HG02571 (cell line): ENCODE results near the gene POP7.
"Not testable (repeated sequence)": the region's sequence is repeated elsewhere in the genome, so short reads cannot be mapped to it uniquely, and the experiment has no call there.

Experiments used
- ATAC-seq: cut with Tn5 transposase; IDR thresholded peaks from one replicate; pipeline ENCODE4 v1.9.1; 2021; ENCODE audit warnings: mild to moderate bottlenecking, moderate library complexity; ENCODE audit not compliant: unreplicated experiment

The POP7 gene

GRCh38 chr7:100723732-100724275 is 17.9 kb downstream of the POP7 start:
- no peak for ATAC-seq

- not testable (repeated sequence) for ATAC-seq
These were observed 18.4 kb downstream of the POP7 start for GRCh38 chr7:100724364-100724763.

- ATAC-seq, result no peak
These were observed 21.3 kb downstream of the POP7 start for GRCh38 chr7:100726996-100727761.

GRCh38 chr7:100728196-100728595 is 22.3 kb downstream of the POP7 start:
- ATAC-seq, result no peak

- ATAC-seq, result no peak
These were observed 24.3 kb downstream of the POP7 start for GRCh38 chr7:100730136-100730800.

GRCh38 chr7:100731937-100732636 is 26.2 kb downstream of the POP7 start:
- no peak for ATAC-seq

GRCh38 chr7:100735730-100736129 is 29.8 kb downstream of the POP7 start:
- ATAC-seq, result no peak

- ATAC-seq, result no peak
These were observed 30.8 kb downstream of the POP7 start for GRCh38 chr7:100736671-100737070.

GRCh38 chr7:100739934-100740333 is 34.0 kb downstream of the POP7 start:
- ATAC-seq, result no peak

- no peak for ATAC-seq
These were observed 38.7 kb downstream of the POP7 start for GRCh38 chr7:100744605-100745004.

GRCh38 chr7:100745184-100745583 is 39.3 kb downstream of the POP7 start:
- no peak for ATAC-seq

GRCh38 chr7:100752994-100753393 is 47.1 kb downstream of the POP7 start:
- no peak for ATAC-seq

- no peak for ATAC-seq
These were observed 47.8 kb downstream of the POP7 start for GRCh38 chr7:100753750-100754149.
